ENCODE measurements around the gene S100A6. TPM values are rescaled to one million over a fixed set of nuclear protein-coding genes. Genes with fewer than 3 reads are reported as not detected.
"Not testable (repeated sequence)": the region's sequence is repeated elsewhere in the genome, so short reads cannot be mapped to it uniquely, and the experiment has no call there.

The S100A6 gene
- total RNA-seq, 1 experiment from 2014 or later = 2,572 TPM

DNA sequence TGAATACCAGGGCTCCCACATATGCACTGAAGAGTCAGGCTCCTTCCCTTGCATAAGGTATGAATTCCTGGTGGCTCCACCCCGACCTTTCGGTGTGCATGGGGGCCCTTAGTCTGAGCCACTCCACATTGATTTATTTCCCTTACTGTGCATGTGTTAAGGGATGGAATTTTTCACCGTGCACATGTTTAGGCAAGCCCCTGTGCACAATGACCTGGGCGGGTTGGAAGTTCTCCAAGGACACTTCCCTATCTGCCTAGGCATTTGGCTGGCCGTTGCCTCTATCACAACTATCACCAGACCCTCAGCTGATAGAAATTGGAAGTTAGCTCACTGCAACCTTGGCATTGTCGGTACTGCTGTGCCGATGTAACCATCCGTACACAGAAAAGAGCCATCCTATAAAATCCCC is 9.7 kb downstream of the S100A6 start:
- CTCF ChIA-PET = no interaction called here
- POLR2A ChIA-PET (ENCODE audit: unreplicated experiment) = no interaction called here
- Histone ChIP-seq H3F3A (ENCODE audit: low read length, unreplicated experiment) (no peaks in the 10 kb centered on the region), H2AFZ (ENCODE audit: low read length) (no peak overlapping the region), H3K9ac (ENCODE audit: low read length) (no peak overlapping the region), H3K4me2 (ENCODE audit: low read length) (no peak overlapping the region), H4K20me1 (ENCODE audit: low read length) (no peaks in the 10 kb centered on the region), H3K4me1 (ENCODE audit: insufficient read depth, low read length) (peaks cover 3% of the 10 kb centered on the region), H3K4me3 (ENCODE audit: low read length) (no peak overlapping the region), H3K9me3 (ENCODE audit: low read length) (no peaks in the 10 kb centered on the region), H3K36me3 (ENCODE audit: low read depth, low read length) (no peaks in the 10 kb centered on the region), H3K79me2 (ENCODE audit: low read length) (no peaks in the 10 kb centered on the region), H3K9me2 (replicated peaks; ENCODE audit: low read length) (no peaks in the 10 kb centered on the region), H3K27me3 (ENCODE audit: low read length) (no peaks in the 10 kb centered on the region), H3K27ac (ENCODE audit: low read length) (no peak overlapping the region)
- DNase-seq (no peak), ATAC-seq (no peak)
- no TSS peak for BruUV-seq (replicated peaks)
- no peak for TF ChIP-seq EZH2 (IDR thresholded peaks at IDR 0.05; ENCODE audit: low read length, unreplicated experiment)
- no peak for TF ChIP-seq EZH2phosphoT487 (IDR thresholded peaks at IDR 0.05; ENCODE audit: borderline replicate concordance, low read length)
- TF ChIP-seq, protein P1, sequence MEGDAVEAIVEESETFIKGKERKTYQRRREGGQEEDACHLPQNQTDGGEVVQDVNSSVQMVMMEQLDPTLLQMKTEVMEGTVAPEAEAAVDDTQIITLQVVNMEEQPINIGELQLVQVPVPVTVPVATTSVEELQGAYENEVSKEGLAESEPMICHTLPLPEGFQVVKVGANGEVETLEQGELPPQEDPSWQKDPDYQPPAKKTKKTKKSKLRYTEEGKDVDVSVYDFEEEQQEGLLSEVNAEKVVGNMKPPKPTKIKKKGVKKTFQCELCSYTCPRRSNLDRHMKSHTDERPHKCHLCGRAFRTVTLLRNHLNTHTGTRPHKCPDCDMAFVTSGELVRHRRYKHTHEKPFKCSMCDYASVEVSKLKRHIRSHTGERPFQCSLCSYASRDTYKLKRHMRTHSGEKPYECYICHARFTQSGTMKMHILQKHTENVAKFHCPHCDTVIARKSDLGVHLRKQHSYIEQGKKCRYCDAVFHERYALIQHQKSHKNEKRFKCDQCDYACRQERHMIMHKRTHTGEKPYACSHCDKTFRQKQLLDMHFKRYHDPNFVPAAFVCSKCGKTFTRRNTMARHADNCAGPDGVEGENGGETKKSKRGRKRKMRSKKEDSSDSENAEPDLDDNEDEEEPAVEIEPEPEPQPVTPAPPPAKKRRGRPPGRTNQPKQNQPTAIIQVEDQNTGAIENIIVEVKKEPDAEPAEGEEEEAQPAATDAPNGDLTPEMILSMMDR (conservative IDR thresholded peaks at IDR 0.05; ENCODE audit: low read depth, low read length) = no peak
- intact Hi-C loops (cut with micrococcal nuclease) = no loop called here

DNA sequence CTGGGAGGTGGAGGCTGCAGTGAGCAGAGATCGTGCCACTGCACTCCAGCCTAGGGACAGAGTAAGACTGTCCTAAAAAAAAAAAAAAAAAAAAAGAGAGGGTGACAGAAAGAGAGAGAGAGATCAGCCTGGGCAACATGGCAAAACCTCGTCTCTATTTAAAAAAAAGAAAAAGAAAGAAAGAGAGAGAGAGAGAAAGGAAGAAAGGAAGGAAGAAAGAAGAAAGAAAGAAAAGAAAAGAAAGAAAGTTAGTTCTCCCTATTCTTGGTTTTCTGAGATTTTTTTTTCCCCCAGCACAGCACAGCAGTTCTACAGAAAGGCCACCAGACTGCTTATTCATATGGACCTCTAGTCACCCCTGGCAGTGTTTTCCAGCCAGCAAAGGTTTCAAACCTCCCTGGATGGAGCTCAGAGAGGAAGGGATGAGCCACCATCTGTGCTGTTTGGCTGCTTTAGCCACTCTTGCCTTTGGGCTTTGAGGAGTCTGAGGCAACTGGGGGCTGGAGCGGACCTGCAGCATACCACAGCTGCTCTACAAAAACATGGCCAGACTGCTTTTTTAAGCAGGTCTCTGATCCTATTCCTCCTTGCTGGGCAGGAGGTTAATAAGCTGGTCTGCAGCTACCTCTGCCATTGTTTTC is 10.6 kb downstream of the S100A6 start:
- Histone ChIP-seq H3K27ac (ENCODE audit: low read length) (no peak overlapping the region), H4K20me1 (ENCODE audit: low read length) (no peaks in the 10 kb centered on the region), H3K9ac (ENCODE audit: low read length) (no peak overlapping the region), H3K36me3 (ENCODE audit: low read depth, low read length) (no peaks in the 10 kb centered on the region), H3K9me2 (replicated peaks; ENCODE audit: low read length) (no peaks in the 10 kb centered on the region), H3K4me2 (ENCODE audit: low read length) (no peak overlapping the region), H3K9me3 (ENCODE audit: low read length) (no peaks in the 10 kb centered on the region), H3K79me2 (ENCODE audit: low read length) (no peaks in the 10 kb centered on the region), H3K4me1 (ENCODE audit: insufficient read depth, low read length) (peaks cover 11% of the 10 kb centered on the region), H3F3A (ENCODE audit: low read length, unreplicated experiment) (no peaks in the 10 kb centered on the region), H2AFZ (ENCODE audit: low read length) (no peak overlapping the region), H3K27me3 (ENCODE audit: low read length) (no peaks in the 10 kb centered on the region), H3K4me3 (ENCODE audit: low read length) (no peak overlapping the region)
- CTCF ChIA-PET = no interaction called here
- intact Hi-C loops (cut with micrococcal nuclease) = no loop called here
- TF ChIP-seq, protein P1 (conservative IDR thresholded peaks at IDR 0.05; ENCODE audit: low read depth, low read length) = no peak
- TF ChIP-seq EZH2 (IDR thresholded peaks at IDR 0.05; ENCODE audit: low read length, unreplicated experiment) (no peak), EZH2phosphoT487 (IDR thresholded peaks at IDR 0.05; ENCODE audit: borderline replicate concordance, low read length) (no peak)
- ATAC-seq (peak; percentile 6; the same call in 1 of the 2 replicates), DNase-seq (no peak)
- BruUV-seq (replicated peaks) = no TSS peak
- POLR2A ChIA-PET (ENCODE audit: unreplicated experiment) = no interaction called here

DNA sequence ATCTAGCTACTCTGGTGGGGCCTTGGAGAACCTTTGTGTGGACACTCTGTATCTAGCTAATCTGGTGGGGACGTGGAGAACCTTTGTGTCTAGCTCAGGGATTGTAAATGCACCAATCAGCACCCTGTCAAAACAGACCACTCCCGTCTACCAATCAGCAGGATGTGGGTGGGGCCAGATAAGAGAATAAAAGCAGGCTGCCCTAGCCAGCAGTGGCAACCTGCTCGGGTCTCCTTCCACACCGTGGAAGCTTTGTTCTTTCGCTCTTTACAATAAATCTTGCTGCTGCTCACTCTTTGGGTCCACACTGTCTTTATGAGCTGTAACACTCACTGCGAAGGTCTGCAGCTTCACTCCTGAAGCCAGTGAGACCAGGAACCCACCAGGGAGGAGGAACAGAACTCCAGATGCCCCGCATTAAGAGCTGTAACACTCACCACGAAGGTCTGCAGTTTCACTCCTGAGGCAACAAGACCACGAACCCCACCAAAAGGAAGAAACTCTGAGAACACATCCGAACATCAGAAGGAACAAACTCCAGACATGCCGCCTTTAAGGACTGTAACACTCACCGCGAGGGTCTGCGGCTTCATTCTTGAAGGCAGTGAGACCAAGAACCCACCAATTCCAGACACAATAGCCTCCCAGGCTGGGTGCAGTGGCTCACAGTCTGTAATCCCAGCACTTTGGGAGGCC is 13.3 kb downstream of the S100A6 start:
- H3K27me3 ChIP-seq (ENCODE audit: low read length); H3K27ac ChIP-seq (ENCODE audit: low read length); H3K4me3 ChIP-seq (ENCODE audit: low read length); H3K9me2 ChIP-seq (replicated peaks; ENCODE audit: low read length); CTCF ChIA-PET; H2AFZ ChIP-seq (ENCODE audit: low read length); H3K36me3 ChIP-seq (ENCODE audit: low read depth, low read length); H3K9me3 ChIP-seq (ENCODE audit: low read length); H3K9ac ChIP-seq (ENCODE audit: low read length); ATAC-seq; intact Hi-C loops (cut with micrococcal nuclease); POLR2A ChIA-PET (ENCODE audit: unreplicated experiment); H4K20me1 ChIP-seq (ENCODE audit: low read length); H3K4me2 ChIP-seq (ENCODE audit: low read length); H3F3A ChIP-seq (ENCODE audit: low read length, unreplicated experiment); H3K79me2 ChIP-seq (ENCODE audit: low read length); DNase-seq: not testable (repeated sequence)
- BruUV-seq (replicated peaks) = TSS peak; percentile 99
- peaks cover 11% of the 10 kb centered on the region for H3K4me1 ChIP-seq (ENCODE audit: insufficient read depth, low read length)

DNA sequence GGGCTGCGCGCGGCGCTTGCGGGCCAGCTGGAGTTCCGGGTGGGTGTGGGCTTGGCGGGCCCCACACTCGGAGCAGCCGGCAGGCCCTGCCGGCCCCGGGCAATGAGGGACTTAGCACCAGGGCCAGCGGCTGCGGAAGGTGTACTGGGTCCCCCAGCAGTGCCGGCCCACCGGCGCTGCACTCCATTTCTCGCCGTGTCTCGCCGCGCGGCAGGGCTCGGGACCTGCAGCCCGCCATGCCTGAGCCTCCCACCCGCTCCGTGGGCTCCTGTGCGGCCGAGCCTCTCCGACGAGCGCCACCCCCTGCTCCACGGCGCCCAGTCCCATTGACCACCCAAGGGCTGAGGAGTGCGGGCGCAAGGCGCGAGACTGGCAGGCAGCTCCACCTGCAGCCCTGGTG is 14.0 kb downstream of the S100A6 start:
- peaks cover 11% of the 10 kb centered on the region for H3K4me1 ChIP-seq (ENCODE audit: insufficient read depth, low read length)
- H3K79me2 ChIP-seq (ENCODE audit: low read length); H3K9me3 ChIP-seq (ENCODE audit: low read length); H3K36me3 ChIP-seq (ENCODE audit: low read depth, low read length); H3K27ac ChIP-seq (ENCODE audit: low read length); H3K9ac ChIP-seq (ENCODE audit: low read length); BruUV-seq (replicated peaks); ATAC-seq; H3F3A ChIP-seq (ENCODE audit: low read length, unreplicated experiment); H3K9me2 ChIP-seq (replicated peaks; ENCODE audit: low read length); DNase-seq; H3K4me2 ChIP-seq (ENCODE audit: low read length); H2AFZ ChIP-seq (ENCODE audit: low read length); H3K4me3 ChIP-seq (ENCODE audit: low read length); H3K27me3 ChIP-seq (ENCODE audit: low read length); intact Hi-C loops (cut with micrococcal nuclease); H4K20me1 ChIP-seq (ENCODE audit: low read length): not testable (repeated sequence)
- ChIA-PET CTCF (interaction anchor here (1.6 kb wide), 1 partner anchor 12 kb away, joined by 6 read pairs; no protein-coding TSS in a partner anchor), POLR2A (ENCODE audit: unreplicated experiment) (interaction anchor here (0.6 kb wide), 1 partner anchor 59 kb away, joined by 4 read pairs; no protein-coding TSS in a partner anchor)
